Measurements from ENCODE around the gene CEP290.
"Not testable (repeated sequence)": the region's sequence is repeated elsewhere in the genome, so short reads cannot be mapped to it uniquely, and the experiment has no call there.

Gene CEP290

DNA sequence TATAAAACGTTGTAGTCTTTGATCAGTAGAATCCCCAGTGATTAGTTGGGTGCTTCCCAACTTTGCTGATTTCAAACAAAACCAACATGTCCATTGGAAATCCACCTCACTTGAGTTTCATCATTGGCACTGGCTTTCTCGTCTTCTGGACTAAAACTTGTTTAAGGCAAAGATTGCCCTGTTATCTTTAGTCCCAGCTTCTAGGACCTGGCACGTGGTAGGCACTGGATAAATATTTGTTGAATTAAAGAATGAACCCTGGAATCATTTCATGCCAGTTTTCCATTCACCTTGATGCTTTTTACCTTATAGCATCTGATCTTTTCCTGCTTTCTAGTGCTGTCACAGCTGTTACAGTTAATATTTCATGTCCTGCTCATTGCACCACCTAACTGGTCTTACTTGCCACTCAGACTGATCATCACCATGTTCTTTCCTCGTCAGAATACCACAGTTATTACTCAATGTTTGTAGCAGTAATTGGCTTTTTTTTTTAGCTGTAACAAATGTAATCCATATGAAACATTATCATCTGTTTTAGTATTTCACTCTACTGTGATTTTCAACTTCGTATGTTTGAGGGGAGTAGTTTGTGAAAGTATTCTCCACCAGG lies 105.4 kb downstream of the CEP290 start:
- no peak for DNase-seq

DNA sequence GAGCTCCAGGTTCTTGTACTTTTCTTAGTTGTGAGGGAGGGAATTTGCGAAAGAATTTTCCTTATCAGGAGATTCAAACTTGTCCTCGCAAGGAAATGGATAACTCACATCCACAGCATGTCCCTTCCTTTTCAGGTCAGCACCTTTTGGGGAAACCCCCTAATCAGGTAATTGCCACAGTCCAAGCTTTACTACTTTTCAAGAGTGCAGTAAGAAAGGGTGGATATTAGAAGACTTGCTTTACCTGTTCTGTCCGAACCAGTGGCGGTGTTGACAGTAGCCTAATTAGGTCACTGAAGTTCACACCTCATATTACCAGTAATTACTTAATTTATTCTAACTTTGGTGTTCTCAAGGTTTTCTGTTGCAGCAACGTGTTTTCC lies 106.0 kb downstream of the CEP290 start:
- no peak for DNase-seq

DNA sequence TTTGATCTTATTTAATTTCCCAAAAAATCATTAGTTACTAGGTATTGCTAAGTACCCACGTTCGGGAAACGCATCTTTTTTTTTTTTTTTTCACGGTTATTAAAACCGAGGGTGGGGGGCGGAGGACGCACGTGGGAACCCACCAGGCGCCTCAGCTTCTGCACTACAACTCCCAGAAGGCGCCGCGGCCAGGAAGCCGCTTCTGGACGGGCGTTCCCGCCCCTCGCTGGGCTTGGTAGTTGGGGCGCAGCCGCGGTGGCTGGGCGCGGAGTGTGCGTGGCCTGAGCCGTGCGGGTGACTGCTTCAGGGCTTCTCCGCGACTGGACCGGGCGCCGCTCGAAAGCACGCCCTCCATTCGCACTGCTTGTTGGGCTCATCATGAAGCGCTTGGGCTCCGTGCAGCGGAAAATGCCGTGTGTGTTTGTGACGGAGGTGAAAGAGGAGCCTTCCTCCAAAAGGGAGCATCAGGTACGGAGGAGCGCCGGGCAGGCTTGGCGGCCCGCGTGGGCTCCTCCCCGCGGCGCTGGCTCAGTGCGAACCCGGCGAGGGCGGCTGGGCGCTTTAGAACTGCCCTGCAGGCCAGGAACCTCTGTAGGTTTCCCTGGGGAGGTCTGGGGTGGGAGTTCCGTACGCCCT lies 106.5 kb downstream of the CEP290 start:
- peak; percentile 87 to 90 for DNase-seq

DNA sequence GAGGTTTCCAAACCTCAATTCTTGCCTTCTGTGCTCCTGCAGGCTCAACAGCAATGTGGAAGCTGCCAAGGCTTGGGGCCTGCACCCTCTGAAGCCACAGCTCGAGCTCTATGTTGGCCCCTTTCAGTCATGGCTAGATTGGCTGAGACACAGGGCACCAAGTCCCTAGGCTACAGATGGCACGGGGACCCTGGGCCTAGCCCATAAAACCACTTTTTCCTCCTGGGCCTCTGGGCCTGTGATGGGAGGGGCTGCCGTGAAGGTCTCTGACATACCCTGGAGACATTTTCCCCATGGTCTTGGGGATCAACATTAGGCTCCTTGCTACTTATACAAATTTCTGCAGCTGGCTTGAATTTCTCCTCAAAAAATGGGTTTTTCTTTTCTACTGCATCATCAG lies 110.7 kb downstream of the CEP290 start:
- DNase-seq = not testable (repeated sequence)

DNA sequence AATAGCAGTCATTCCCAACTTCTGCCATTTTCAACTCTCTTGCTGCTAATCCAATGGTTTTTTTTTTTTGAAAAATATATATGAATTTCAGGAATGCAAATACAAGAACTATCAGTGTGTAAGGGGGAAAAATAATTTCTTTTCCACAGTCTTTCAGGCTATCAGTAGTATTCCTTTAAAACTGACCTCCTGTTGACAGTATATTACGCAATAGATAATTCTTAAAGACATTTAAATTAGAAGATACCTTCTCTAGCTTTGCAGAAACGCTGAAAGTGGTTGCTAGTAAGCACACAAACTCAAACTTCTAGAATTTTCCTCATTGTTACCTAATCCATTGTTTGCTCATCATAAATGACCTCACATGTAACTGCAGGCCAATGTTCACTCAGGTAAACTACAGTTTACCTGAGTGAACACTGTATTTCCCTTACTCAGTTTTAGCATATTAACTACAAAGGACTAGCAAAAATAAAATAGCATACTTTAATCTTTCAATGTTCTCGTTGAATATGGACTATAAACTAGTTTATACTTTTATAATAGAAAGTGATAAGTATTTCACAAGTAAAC lies 112.7 kb downstream of the CEP290 start, which contains the start of gene C12orf50:
Gene C12orf50 (minus strand): TSS at position 309 of the 573 bp plus-strand sequence. CDS start 2,439 bp downstream, outside the sequence.
- no peak for DNase-seq

DNA sequence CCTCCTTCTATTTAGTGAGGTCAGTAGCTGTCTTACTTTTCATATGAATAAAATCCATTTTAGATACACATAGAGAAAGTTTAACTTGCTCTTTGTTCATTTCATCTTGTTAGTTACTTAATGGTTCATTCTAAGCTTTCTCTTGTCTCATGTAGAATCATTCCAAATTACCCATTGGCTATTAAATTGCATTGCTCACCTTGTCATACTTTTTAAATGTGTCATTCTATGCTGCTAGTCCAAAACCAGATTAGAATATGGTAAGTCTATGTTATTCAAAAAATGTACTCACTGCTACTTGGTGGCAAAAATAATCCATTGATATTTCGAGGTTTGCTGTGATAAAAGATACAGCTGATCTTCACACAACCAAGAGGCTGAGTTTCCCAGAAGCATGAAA lies 115.7 kb downstream of the CEP290 start:
- DNase-seq = no peak

DNA sequence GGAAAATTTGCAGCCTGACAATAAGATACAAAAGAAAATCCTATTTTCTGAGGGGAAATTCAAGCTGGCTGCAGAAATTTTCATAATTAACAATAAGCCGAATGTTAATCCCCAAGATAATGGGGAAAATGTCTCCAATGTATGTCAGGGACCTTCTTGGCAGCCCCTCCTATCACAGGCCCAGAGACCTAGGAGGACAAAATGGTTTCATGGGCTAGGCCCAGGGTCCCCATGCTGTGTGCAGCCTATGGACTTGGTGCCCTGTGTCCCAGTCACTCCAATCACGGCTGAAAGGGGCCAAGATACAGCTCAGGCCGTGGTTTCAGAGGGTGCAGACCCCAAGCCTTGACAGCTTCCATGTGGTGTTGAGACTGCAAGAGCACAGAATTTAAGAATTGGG lies 123.9 kb downstream of the CEP290 start:
- DNase-seq = no peak

DNA sequence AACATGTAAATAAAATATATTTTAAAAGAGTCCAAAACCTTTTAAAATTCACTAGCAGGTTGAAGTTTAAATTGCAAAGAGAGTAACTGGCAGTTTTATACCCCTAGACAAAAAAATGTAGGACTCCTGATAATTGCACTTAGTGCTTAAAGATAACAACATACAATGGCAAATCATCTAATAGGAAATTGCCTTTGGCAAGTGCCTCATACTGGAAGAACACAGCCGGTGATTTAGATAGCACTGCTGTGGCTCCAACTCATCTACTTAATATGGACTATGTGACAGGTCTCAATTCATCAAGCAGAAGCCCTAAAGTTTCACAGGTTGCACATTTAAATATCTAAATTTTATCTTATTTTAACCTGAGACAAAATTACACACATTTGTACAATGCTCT lies 126.1 kb downstream of the CEP290 start:
- no peak for DNase-seq

DNA sequence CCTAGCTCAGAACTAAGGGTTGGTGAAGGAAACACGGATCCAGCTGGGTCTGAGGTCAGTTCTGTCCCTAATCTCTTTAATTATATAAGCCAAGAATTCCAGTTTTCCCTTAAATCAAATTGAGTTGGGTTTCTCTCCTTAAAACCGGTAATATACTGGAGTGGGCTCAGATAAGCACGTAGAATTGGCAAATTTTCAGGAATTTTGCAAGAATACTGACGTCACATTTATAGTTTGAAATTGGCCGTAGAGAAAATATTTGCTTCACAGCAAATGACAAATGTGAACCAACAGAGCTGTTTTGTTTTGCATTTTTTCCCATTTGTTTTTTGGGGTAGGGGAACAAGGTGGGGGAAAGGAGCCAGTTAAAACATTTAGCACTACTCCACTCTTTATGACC lies 130.1 kb downstream of the CEP290 start:
- DNase-seq = no peak

DNA sequence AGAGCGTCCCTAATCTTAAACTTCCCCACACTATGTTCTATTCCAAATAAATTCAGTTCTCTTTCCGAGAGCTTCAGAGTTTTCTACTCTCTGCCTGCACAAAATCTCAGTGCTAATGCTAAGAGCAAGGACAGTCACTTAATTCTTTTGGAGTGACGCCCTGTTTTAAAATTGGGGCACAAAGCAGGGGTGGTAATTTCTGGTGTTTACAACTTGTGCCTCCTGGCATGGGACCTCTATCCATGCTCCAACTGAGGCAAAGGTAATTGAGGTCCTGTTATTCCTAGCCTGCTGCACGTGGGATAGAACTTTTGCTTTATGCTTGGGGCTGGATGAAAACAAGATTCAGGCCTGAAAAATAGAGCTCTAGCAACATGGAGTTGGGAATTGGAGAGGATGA lies 135.5 kb downstream of the CEP290 start:
- DNase-seq = no peak

DNA sequence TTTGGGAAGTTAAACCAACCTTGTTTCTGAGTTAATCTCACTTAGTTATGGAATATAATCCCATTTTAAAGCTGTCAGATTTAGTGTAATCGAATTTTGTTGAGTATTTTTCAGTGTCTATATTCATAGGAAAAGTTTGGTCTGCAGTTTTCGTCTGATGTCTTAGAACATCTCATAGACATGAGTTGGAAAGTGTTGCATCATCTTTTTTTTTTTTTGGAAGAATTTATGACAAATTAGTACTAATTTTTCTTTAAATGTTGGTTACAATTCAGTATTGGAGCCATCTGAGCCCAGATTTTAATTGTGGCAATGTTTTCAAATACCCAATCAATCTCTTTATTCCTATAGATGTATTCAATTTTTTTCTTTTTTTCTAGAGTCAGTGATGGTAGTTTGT lies 140.6 kb downstream of the CEP290 start:
- DNase-seq = no peak

All from activated CD4-positive, alpha-beta T cell treated with anti-CD3 and anti-CD28 coated beads, Interleukin-2, amount 50 U/mL, for 48 hours (primary cell).